ENCODE data around the gene ZC3H12A. TPM values are rescaled to one million over a fixed set of nuclear protein-coding genes. Genes with fewer than 3 reads are reported as not detected.

The ZC3H12A gene
- total and polyA plus RNA-seq, 2 of the 8 experiments (the other 6 are each of a cell fraction or from before 2014, with no cell fraction given), result 7.4 to 10.0 TPM

- CTCF ChIA-PET (ENCODE audit: partially characterized antibody), result interaction anchor here (0.8 to 1.6 kb wide), 2 partner anchors 19 to 20 kb away, joined by 3 to 4 read pairs; no protein-coding TSS in a partner anchor
- H2AK5ac ChIP-seq (ENCODE audit: low read depth, low read length), result no peak overlapping the region
- no peak overlapping the region for H3K18ac ChIP-seq (ENCODE audit: extremely low read depth, low read length)
- POLR2A ChIA-PET (ENCODE audit: partially characterized antibody), result interaction anchor here (1.0 kb wide), 2 partner anchors 8 to 9 kb away, joined by 3 read pairs; no protein-coding TSS in a partner anchor
- no peak overlapping the region for H4K5ac ChIP-seq (ENCODE audit: insufficient read length, low read depth, low read length)
- H2BK5ac ChIP-seq (ENCODE audit: low read depth, low read length), result no peak overlapping the region
- no peaks in the 10 kb centered on the region for H3K9me3 ChIP-seq (ENCODE audit: insufficient read depth in 2 of 2, low read depth in 1 of 2, low read length in 1 of 2)
- no peak overlapping the region for H2BK12ac ChIP-seq (ENCODE audit: low read depth, low read length)
- H3K27me3 ChIP-seq (replicated peaks in 1 of 4; ENCODE audit: control insufficient read depth in 3 of 4, extremely low read depth in 1 of 4, insufficient read depth in 3 of 4, low read length in 3 of 4), result no peaks in the 10 kb centered on the region
- no peaks in the 10 kb centered on the region for H3K23me2 ChIP-seq (ENCODE audit: low read depth, low read length)
- no peak overlapping the region for H4K91ac ChIP-seq (replicated peaks; ENCODE audit: insufficient read length, low read length)
- no peak overlapping the region for H3K9ac ChIP-seq (replicated peaks in 1 of 4; ENCODE audit: extremely low read depth in 1 of 4, low read depth in 3 of 4, low read length in 3 of 4)
- no peak overlapping the region for H3K4ac ChIP-seq (replicated peaks; ENCODE audit: insufficient read length, low read depth, low read length)
- no peak overlapping the region for H3K27ac ChIP-seq (ENCODE audit: low read depth, low read length)
- no peak overlapping the region for H2BK20ac ChIP-seq (ENCODE audit: low read length)
- no peaks in the 10 kb centered on the region; the same call in 1 of the 2 replicates for H3K79me1 ChIP-seq (ENCODE audit: low read depth, low read length)
- no peak overlapping the region for H3K23ac ChIP-seq (ENCODE audit: insufficient read length)
- H2BK120ac ChIP-seq (replicated peaks; ENCODE audit: low read depth, low read length), result no peak overlapping the region
- no peak overlapping the region for H3K56ac ChIP-seq (replicated peaks; ENCODE audit: insufficient read length, low read depth, low read length)
- H3K4me2 ChIP-seq (ENCODE audit: insufficient read depth in 1 of 2, low read depth in 2 of 2, low read length in 2 of 2), result no peak overlapping the region
- DNase-seq (ENCODE audit: low read depth in 1 of 2, low spot score in 2 of 2) (no peak), FAIRE-seq (no peak)
- no peak overlapping the region for H3K4me3 ChIP-seq (ENCODE audit: extremely low read depth in 1 of 4, insufficient read depth in 2 of 4, low read depth in 3 of 4, low read length in 4 of 4)
- WGBS, 2 experiments (ENCODE audit: extremely low coverage in 1 of 2, insufficient coverage in 1 of 2, insufficient read length in 1 of 2, insufficient replicate concordance in 2 of 2, low coverage in 1 of 2, low lambda C conversion rate in 2 of 2, missing lambda C conversion rate in 1 of 2), result 94% methylated on average over 2 of the region's 2 CpGs; no CpG with 5 or more reads in 1 of the 2 experiments
- H3K14ac ChIP-seq (ENCODE audit: insufficient read length), result no peak overlapping the region
- no peak overlapping the region for H2BK15ac ChIP-seq (ENCODE audit: low read length)
- H3K79me2 ChIP-seq (ENCODE audit: control insufficient read depth in 1 of 2, insufficient read depth in 2 of 2, low read length in 2 of 2), result no peaks in the 10 kb centered on the region
- H2AFZ ChIP-seq (ENCODE audit: low read length), result no peak overlapping the region
- H3K4me1 ChIP-seq (replicated peaks in 1 of 4; ENCODE audit: control insufficient read depth in 3 of 4, insufficient read depth in 4 of 4, low read length in 3 of 4), result no peaks in the 10 kb centered on the region
- peaks cover 3 to 20% (median 7%) of the 10 kb centered on the region in 4 experiments; a peak in 5 of 8 replicates for H3K36me3 ChIP-seq (ENCODE audit: control insufficient read depth in 2 of 4, insufficient read depth in 4 of 4, low read length in 3 of 4)
- no peaks in the 10 kb centered on the region for H4K20me1 ChIP-seq (replicated peaks in 1 of 2; ENCODE audit: control insufficient read depth in 1 of 2, insufficient read depth in 2 of 2, low read length in 2 of 2)
- H4K8ac ChIP-seq (ENCODE audit: extremely low read depth, insufficient read depth, low read length), result no peak overlapping the region
- TF ChIP-seq EGR1 (IDR thresholded peaks at IDR 0.05; ENCODE audit: borderline replicate concordance, low read depth, low read length) (no peak), NRF1 (IDR thresholded peaks at IDR 0.05; ENCODE audit: low read depth, low read length) (no peak), TBP (IDR thresholded peaks at IDR 0.05; ENCODE audit: low read depth, low read length) (no peak), CHD2 (IDR thresholded peaks at IDR 0.05; ENCODE audit: low read length) (no peak), RXRA (IDR thresholded peaks at IDR 0.05; ENCODE audit: insufficient read depth, low read depth, low read length) (no peak), SIRT6 (IDR thresholded peaks at IDR 0.05; ENCODE audit: low read length) (no peak), ATF2 (IDR thresholded peaks at IDR 0.05; ENCODE audit: low read length) (no peak), CEBPB (IDR thresholded peaks at IDR 0.05; ENCODE audit: low read depth, low read length) (no peak), FOSL1 (IDR thresholded peaks at IDR 0.05; ENCODE audit: insufficient read depth, low read depth, low read length) (no peak), KDM4A (IDR thresholded peaks at IDR 0.05; ENCODE audit: low read depth, low read length, severe bottlenecking) (no peak), KDM1A (IDR thresholded peaks at IDR 0.05; ENCODE audit: borderline replicate concordance, low read length) (no peak), RNF2 (IDR thresholded peaks at IDR 0.05; ENCODE audit: borderline replicate concordance, low read depth, low read length, missing control alignments, poor library complexity, severe bottlenecking) (no peak), YY1 (IDR thresholded peaks at IDR 0.05; ENCODE audit: low read depth, low read length) (no peak)
Measured at GRCh38 chr1:37506740-37507139, 32.4 kb downstream of the ZC3H12A start.

Measured in H1 (cell line).